Brain microvascular endothelial cell (primary cell): ENCODE results near the gene GOSR1.
"Not testable (repeated sequence)": the region's sequence is repeated elsewhere in the genome, so short reads cannot be mapped to it uniquely, and the experiment has no call there.

Source experiments
- DNase-seq: peaks from one replicate; pipeline ENCODE4 v3.0.0-alpha.2; 2020
- H3K27ac ChIP-seq: fragments of 250-450 bp; sonication (Bioruptor Pico); 2 replicates; pipeline ENCODE4 v1.5.1; 2020; ENCODE audit warnings: mild to moderate bottlenecking, moderate library complexity
- H3K27me3 ChIP-seq: fragments of 250-450 bp; sonication (Bioruptor Pico); replicated peaks from 2 replicates; pipeline ENCODE4 v1.5.1; 2020; ENCODE audit warnings: mild to moderate bottlenecking
- H3K36me3 ChIP-seq: fragments of 250-450 bp; sonication (Bioruptor Pico); replicated peaks from 2 replicates; pipeline ENCODE4 v1.5.1; 2020; ENCODE audit warnings: mild to moderate bottlenecking
- H3K4me3 ChIP-seq: 2 replicates; pipeline ENCODE4 v1.5.1; 2011; ENCODE audit warnings: low read depth, mild to moderate bottlenecking, control low read depth, low read length, moderate library complexity
- CTCF ChIP-seq: IDR thresholded peaks from 2 replicates; pipeline ENCODE4 v1.5.1; 2011; ENCODE audit warnings: low read depth, mild to moderate bottlenecking, moderate library complexity, low read length, control low read depth, inconsistent platforms; ENCODE audit errors: missing control alignments
- in situ Hi-C: cut with HindIII; loops from 2 replicates; pipeline ENCODE4 v1.10.0; 2017; ENCODE audit warnings: low sequenced_read_pairs, low pct_ligation_motif_present

GOSR1 gene

GRCh38 chr17:30547778-30548573, 70.8 kb downstream of the GOSR1 start:
- H3K4me3 ChIP-seq: no peak overlapping the region
- TF ChIP-seq CTCF: no peak
- in situ Hi-C loops: no loop called here

GRCh38 chr17:30549181-30549580, 72.0 kb downstream of the GOSR1 start:
- H3K27me3 ChIP-seq, H3K27ac ChIP-seq, in situ Hi-C loops, H3K36me3 ChIP-seq, DNase-seq, H3K4me3 ChIP-seq: not testable (repeated sequence)

More at GRCh38 chr17:30547778-30548573, 70.8 kb downstream of the GOSR1 start:
- Histone ChIP-seq H3K27me3 (no peaks in the 10 kb centered on the region), H3K36me3 (no peaks in the 10 kb centered on the region), H3K27ac (no peak overlapping the region)
- no peak for DNase-seq

GRCh38 chr17:30549864-30550511, 72.8 kb downstream of the GOSR1 start:
- no peak for TF ChIP-seq CTCF
- in situ Hi-C loops: no loop called here
- no peaks in the 10 kb centered on the region for H3K36me3 ChIP-seq
- no peak overlapping the region for H3K27ac ChIP-seq
- H3K4me3 ChIP-seq: no peak overlapping the region
- no peaks in the 10 kb centered on the region for H3K27me3 ChIP-seq
- DNase-seq: no peak

GRCh38 chr17:30550512-30551273, 73.5 kb downstream of the GOSR1 start:
- Histone ChIP-seq H3K4me3 (no peak overlapping the region), H3K27ac (no peak overlapping the region), H3K27me3 (no peaks in the 10 kb centered on the region), H3K36me3 (no peaks in the 10 kb centered on the region)
- in situ Hi-C loops: no loop called here
- peak; percentile 11 for DNase-seq
- TF ChIP-seq CTCF: no peak

GRCh38 chr17:30551274-30551995, 74.2 kb downstream of the GOSR1 start:
- H3K27me3 ChIP-seq, H3K4me3 ChIP-seq, DNase-seq, H3K36me3 ChIP-seq, in situ Hi-C loops, H3K27ac ChIP-seq: not testable (repeated sequence)

GRCh38 chr17:30551996-30552339, 74.8 kb downstream of the GOSR1 start:
- TF ChIP-seq CTCF: no peak
- Histone ChIP-seq H3K27me3 (no peaks in the 10 kb centered on the region), H3K4me3 (no peak overlapping the region), H3K27ac (no peak overlapping the region), H3K36me3 (no peaks in the 10 kb centered on the region)
- DNase-seq: no peak
- in situ Hi-C loops: no loop called here
